Measurements from ENCODE around the gene RECK. TPM values are rescaled to one million over a fixed set of nuclear protein-coding genes. Genes with fewer than 3 reads are reported as not detected.

Gene RECK
- total RNA-seq, 4 donors from 2014 or later, result 2.1 to 9.7 (median 3.7) TPM

DNA sequence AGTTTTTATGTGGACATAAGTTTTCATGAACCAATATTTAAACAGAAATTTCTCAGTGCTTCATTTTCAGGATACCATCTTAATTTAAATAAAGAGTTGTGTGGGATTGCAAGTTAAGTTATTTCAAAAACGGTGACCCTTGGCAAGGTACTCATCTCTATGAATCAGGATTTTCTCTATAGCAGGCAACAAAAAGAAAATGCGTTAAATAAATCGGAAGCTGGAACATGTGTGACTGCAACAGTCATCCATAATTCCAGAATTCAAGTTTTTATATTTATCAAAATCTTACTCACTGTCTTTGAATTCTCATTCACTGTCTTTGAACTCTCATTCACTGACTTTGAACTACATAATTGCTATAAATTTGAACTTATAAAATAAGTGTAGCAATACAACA lies 5.8 kb upstream of the RECK start:
- intact Hi-C loops (cut with DNase I; ENCODE audit: low total_unique reads), result no loop called here
- 77 to 78% methylated on average over 3 of the region's 3 CpGs for WGBS, 2 donors
- no peak for DNase-seq (ENCODE audit: low spot score in 2 of 2)
- H3K4me3 ChIP-seq (ENCODE audit: low read depth, poor library complexity, severe bottlenecking), result no peak overlapping the region
- TF ChIP-seq, protein P1, sequence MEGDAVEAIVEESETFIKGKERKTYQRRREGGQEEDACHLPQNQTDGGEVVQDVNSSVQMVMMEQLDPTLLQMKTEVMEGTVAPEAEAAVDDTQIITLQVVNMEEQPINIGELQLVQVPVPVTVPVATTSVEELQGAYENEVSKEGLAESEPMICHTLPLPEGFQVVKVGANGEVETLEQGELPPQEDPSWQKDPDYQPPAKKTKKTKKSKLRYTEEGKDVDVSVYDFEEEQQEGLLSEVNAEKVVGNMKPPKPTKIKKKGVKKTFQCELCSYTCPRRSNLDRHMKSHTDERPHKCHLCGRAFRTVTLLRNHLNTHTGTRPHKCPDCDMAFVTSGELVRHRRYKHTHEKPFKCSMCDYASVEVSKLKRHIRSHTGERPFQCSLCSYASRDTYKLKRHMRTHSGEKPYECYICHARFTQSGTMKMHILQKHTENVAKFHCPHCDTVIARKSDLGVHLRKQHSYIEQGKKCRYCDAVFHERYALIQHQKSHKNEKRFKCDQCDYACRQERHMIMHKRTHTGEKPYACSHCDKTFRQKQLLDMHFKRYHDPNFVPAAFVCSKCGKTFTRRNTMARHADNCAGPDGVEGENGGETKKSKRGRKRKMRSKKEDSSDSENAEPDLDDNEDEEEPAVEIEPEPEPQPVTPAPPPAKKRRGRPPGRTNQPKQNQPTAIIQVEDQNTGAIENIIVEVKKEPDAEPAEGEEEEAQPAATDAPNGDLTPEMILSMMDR (IDR thresholded peaks at IDR 0.05), result no peak
- no peak for TF ChIP-seq POLR2A (IDR thresholded peaks at IDR 0.05)

DNA sequence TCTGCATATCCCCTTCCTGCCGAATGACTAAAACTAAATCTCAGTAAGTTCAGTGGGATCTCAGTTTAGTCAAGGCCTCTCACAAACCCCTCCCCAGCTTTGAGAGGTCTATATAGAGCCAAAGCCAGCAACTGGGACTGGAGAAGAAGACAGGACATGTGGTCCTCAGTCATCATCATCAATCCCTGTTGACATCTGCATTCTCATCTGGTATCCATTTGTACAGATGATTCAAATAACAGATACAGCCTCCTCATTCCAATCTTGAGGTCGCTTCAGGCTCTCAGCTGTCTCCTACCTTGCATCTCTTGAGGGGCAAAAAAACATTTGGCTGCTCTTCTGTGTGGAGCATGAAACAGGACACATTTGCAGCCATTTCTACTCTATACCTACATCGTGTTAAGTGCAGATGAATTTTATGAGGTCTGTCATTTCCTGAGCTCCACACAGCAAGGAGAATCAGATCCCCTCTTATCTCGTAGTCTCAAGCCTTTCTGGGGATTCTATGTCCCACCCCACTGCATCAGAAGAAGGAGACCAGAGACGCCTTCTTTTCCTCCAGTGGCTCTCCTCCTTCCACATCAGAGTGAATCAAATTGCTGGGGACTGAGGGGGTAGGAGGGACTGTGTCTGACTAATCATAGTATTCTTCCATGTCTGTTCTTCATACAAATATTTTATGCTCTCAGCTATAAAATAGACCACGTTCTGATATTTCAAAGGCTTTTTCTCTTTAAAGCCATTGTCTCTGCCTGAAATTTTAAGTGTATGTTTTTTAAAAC lies 4.7 kb upstream of the RECK start:
- intact Hi-C loops (cut with DNase I; ENCODE audit: low total_unique reads), result no loop called here
- WGBS, 2 donors, result 68 to 73% methylated on average over 6 of the region's 6 CpGs
- no peak for DNase-seq (ENCODE audit: low spot score in 2 of 2)
- TF ChIP-seq, protein P1 (IDR thresholded peaks at IDR 0.05), result no peak
- no peak for TF ChIP-seq POLR2A (IDR thresholded peaks at IDR 0.05)
- H3K4me3 ChIP-seq (ENCODE audit: low read depth, poor library complexity, severe bottlenecking), result no peak overlapping the region

DNA sequence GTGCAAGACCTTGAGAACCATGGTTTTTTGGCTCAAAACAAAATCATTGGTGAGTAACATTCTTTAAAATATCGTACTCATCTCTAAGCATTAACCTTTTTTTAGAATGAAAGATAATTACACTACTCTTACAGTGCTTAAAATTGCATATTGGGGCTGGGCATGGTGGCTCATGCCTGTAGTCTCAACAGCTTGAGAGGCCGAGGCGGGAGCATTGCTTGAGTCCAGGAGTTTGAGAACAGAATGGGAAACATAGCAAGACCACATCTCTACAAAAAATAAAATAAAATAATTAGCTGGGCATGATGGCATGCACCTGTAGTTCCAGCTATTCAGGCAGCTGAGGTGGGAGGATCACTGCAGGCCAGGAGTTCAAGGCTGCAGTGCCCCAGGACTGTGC lies 2.9 kb upstream of the RECK start:
- 93 to 97% methylated on average over 3 of the region's 3 CpGs for WGBS, 2 donors
- DNase-seq (ENCODE audit: low spot score in 2 of 2), result no peak
- TF ChIP-seq POLR2A (IDR thresholded peaks at IDR 0.05), result no peak
- TF ChIP-seq, protein P1 (IDR thresholded peaks at IDR 0.05), result no peak
- no peak overlapping the region for H3K4me3 ChIP-seq (ENCODE audit: low read depth, poor library complexity, severe bottlenecking)
- intact Hi-C loops (cut with DNase I; ENCODE audit: low total_unique reads), result no loop called here

DNA sequence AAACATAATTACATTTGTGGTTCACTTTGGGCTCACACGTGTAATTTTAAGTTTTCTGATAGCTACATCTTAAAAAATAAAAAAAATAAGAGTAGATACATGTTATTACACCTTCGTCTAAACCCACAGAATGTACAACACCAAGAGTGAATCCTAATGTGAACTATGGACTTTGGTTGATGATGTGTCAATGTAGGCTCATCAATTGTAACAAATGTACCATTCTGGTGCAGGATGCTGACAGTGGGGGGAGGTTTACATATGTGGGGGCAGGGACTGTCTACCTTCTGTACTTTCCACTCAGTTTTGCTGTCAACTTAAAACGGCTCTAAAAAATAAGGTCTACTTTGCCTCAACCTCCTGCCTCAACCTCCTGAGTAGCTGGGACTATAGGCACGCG lies 2.5 kb upstream of the RECK start:
- WGBS, 2 donors, result 82 to 92% methylated on average over 5 of the region's 5 CpGs
- no peak overlapping the region for H3K4me3 ChIP-seq (ENCODE audit: low read depth, poor library complexity, severe bottlenecking)
- TF ChIP-seq, protein P1 (IDR thresholded peaks at IDR 0.05), result no peak
- TF ChIP-seq POLR2A (IDR thresholded peaks at IDR 0.05), result no peak

DNA sequence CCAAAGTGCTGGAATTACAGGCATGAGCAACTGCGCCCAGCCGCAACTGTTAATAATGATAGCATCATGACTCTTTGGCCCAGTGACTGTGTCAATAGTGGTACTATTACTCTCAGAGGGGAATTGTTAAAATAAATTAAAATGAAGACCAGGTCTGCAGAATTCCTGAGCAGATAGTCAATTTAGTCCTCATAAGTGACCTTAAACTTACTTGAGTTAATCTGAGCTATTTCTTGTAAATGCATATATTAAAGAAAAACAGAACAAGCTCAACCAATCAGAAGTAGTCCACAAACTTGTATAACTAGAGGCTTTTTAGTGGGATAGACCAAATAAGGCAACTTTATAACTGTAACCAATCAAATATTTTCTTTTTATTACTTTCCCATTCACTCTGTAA lies 1.7 kb upstream of the RECK start:
- DNase-seq (ENCODE audit: low spot score in 2 of 2), result no peak

More for the DNA sequence above, 2.5 kb upstream of the RECK start:
- intact Hi-C loops (cut with DNase I; ENCODE audit: low total_unique reads), result no loop called here
- DNase-seq (ENCODE audit: low spot score in 2 of 2), result no peak

More for the DNA sequence above, 1.7 kb upstream of the RECK start:
- intact Hi-C loops (cut with DNase I; ENCODE audit: low total_unique reads), result no loop called here
- H3K4me3 ChIP-seq (ENCODE audit: low read depth, poor library complexity, severe bottlenecking), result no peak overlapping the region
- TF ChIP-seq, protein P1 (IDR thresholded peaks at IDR 0.05), result no peak
- no peak for TF ChIP-seq POLR2A (IDR thresholded peaks at IDR 0.05)
- WGBS, 2 donors, result 96 to 100% methylated on average over 2 of the region's 2 CpGs

Measured in lower leg skin (tissue), 4 donors.